RPMI8226 (cell line): ENCODE data around the gene HNRNPUL1.

Experiments
- DNase-seq: peaks from one replicate; pipeline ENCODE4 v3.0.0-alpha.2; 2015

HNRNPUL1 gene

GRCh38 chr19:41234512-41235168 is 29.5 kb upstream of the HNRNPUL1 start:
- DNase-seq = no peak

- DNase-seq = no peak
These were observed 28.7 kb upstream of the HNRNPUL1 start for GRCh38 chr19:41235480-41235879.

GRCh38 chr19:41238244-41238643 is 25.9 kb upstream of the HNRNPUL1 start:
- no peak for DNase-seq

- no peak for DNase-seq
These were observed 24.8 kb upstream of the HNRNPUL1 start for GRCh38 chr19:41239363-41239762.

GRCh38 chr19:41239961-41240574 is 24.1 kb upstream of the HNRNPUL1 start:
- no peak for DNase-seq

- no peak for DNase-seq
These were observed 22.3 kb upstream of the HNRNPUL1 start for GRCh38 chr19:41241859-41242258.

GRCh38 chr19:41244117-41244516 is 20.1 kb upstream of the HNRNPUL1 start:
- DNase-seq = no peak

GRCh38 chr19:41245843-41246242 is 18.3 kb upstream of the HNRNPUL1 start:
- DNase-seq = no peak

- DNase-seq = no peak
These were observed 15.3 kb upstream of the HNRNPUL1 start for GRCh38 chr19:41248895-41249294.

GRCh38 chr19:41249707-41250423 is 14.3 kb upstream of the HNRNPUL1 start:
- no peak for DNase-seq

GRCh38 chr19:41253660-41254059 is 10.5 kb upstream of the HNRNPUL1 start:
- no peak for DNase-seq

- DNase-seq = no peak
These were observed 9.0 kb upstream of the HNRNPUL1 start for GRCh38 chr19:41255171-41255570.

GRCh38 chr19:41261474-41262190 is 2.5 kb upstream of the HNRNPUL1 start:
- DNase-seq = no peak

- DNase-seq = peak; percentile 32
These were observed 926 bp upstream of the HNRNPUL1 start for GRCh38 chr19:41263042-41263849.

- peak; percentile 55 for DNase-seq
These were observed 616 bp downstream of the HNRNPUL1 start for GRCh38 chr19:41264581-41265394.

GRCh38 chr19:41265395-41266153 is 1.4 kb downstream of the HNRNPUL1 start:
- peak; percentile 3 for DNase-seq

GRCh38 chr19:41269055-41269454 is 4.9 kb downstream of the HNRNPUL1 start:
- no peak for DNase-seq

- DNase-seq = no peak
These were observed 5.4 kb downstream of the HNRNPUL1 start for GRCh38 chr19:41269571-41269970.

- no peak for DNase-seq
These were observed 8.9 kb downstream of the HNRNPUL1 start for GRCh38 chr19:41273076-41273475.

- DNase-seq = no peak
These were observed 10.6 kb downstream of the HNRNPUL1 start for GRCh38 chr19:41274802-41275201.

GRCh38 chr19:41276231-41276630 is 12.1 kb downstream of the HNRNPUL1 start:
- no peak for DNase-seq
